Endothelial cell (in vitro differentiated cells): ENCODE data around the gene GLI3. TPM values are rescaled to one million over a fixed set of nuclear protein-coding genes. Genes with fewer than 3 reads are reported as not detected.

ENCODE experiments used
- DNase-seq: peaks from one replicate; pipeline ENCODE4 v3.0.0; 2021; ENCODE audit warnings: low spot score
- H3K27ac Mint-ChIP-seq: one replicate; pipeline ENCODE4 v1.8.0; 2021; ENCODE audit warnings: mixed read lengths, inconsistent platforms; ENCODE audit not compliant: unreplicated experiment
- H3K27me3 Mint-ChIP-seq: one replicate; pipeline ENCODE4 v1.8.0; 2021; ENCODE audit warnings: mild to moderate bottlenecking, moderate library complexity, mixed read lengths, inconsistent platforms; ENCODE audit not compliant: unreplicated experiment
- H3K36me3 Mint-ChIP-seq: one replicate; pipeline ENCODE4 v1.8.0; 2021; ENCODE audit warnings: mild to moderate bottlenecking, low read depth, mixed read lengths, inconsistent platforms; ENCODE audit not compliant: unreplicated experiment
- H3K4me1 Mint-ChIP-seq: one replicate; pipeline ENCODE4 v1.8.0; 2021; ENCODE audit warnings: mild to moderate bottlenecking, mixed read lengths, inconsistent platforms; ENCODE audit not compliant: unreplicated experiment
- H3K4me3 Mint-ChIP-seq: one replicate; pipeline ENCODE4 v1.8.0; 2021; ENCODE audit warnings: mild to moderate bottlenecking, mixed read lengths, inconsistent platforms; ENCODE audit not compliant: unreplicated experiment
- H3K9me3 Mint-ChIP-seq: one replicate; pipeline ENCODE4 v1.8.0; 2021; ENCODE audit warnings: mixed read lengths, inconsistent platforms; ENCODE audit not compliant: unreplicated experiment
- total RNA-seq: library from RNA; stranded (reverse); fragmentation: NEBNext Ultra II Directional; extraction: Animal tissue kit (Norgen Biotek cat#: 25700); gene quantifications from one replicate; pipeline ENCODE4 v1.2.1, GENCODE V29; 2021; ENCODE audit not compliant: unreplicated experiment
- TF ChIP-seq, protein P1 (sequence below): fragments of 200-600 bp; sonication (generic); IDR thresholded peaks from one replicate; pipeline ENCODE4 v1.5.0; 2021; ENCODE audit warnings: antibody characterized with exemption; ENCODE audit not compliant: unreplicated experiment

GLI3 gene
- total RNA-seq, 1 donor from 2014 or later, result 24.9 TPM

DNA sequence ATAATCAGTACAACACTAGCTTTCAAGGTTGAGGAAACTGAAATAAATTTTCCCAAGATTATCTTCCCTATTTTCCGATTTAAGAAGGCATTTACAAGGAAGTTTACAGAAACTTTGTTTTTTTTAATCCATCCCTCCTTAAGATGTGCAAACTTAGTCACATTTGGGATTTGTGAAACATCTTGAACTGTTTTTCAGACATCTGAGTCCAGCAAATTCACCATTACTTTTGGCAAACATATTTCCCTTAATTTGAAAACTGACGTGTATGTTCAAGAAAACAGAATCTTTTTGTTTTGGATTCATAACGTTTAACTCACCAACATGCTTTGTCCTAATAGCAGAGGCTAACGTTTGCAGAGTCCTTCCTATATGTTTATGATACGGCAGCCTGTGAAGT, 19.5 kb downstream of the GLI3 start:
- H3K4me3 Mint-ChIP-seq, result no peak overlapping the region
- no peaks in the 10 kb centered on the region for H3K36me3 Mint-ChIP-seq
- no peak for DNase-seq
- peaks cover 1% of the 10 kb centered on the region for H3K27me3 Mint-ChIP-seq
- no peaks in the 10 kb centered on the region for H3K9me3 Mint-ChIP-seq
- TF ChIP-seq, protein P1, sequence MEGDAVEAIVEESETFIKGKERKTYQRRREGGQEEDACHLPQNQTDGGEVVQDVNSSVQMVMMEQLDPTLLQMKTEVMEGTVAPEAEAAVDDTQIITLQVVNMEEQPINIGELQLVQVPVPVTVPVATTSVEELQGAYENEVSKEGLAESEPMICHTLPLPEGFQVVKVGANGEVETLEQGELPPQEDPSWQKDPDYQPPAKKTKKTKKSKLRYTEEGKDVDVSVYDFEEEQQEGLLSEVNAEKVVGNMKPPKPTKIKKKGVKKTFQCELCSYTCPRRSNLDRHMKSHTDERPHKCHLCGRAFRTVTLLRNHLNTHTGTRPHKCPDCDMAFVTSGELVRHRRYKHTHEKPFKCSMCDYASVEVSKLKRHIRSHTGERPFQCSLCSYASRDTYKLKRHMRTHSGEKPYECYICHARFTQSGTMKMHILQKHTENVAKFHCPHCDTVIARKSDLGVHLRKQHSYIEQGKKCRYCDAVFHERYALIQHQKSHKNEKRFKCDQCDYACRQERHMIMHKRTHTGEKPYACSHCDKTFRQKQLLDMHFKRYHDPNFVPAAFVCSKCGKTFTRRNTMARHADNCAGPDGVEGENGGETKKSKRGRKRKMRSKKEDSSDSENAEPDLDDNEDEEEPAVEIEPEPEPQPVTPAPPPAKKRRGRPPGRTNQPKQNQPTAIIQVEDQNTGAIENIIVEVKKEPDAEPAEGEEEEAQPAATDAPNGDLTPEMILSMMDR, result no peak
- no peak overlapping the region for H3K27ac Mint-ChIP-seq
- H3K4me1 Mint-ChIP-seq, result peaks cover 19% of the 10 kb centered on the region

DNA sequence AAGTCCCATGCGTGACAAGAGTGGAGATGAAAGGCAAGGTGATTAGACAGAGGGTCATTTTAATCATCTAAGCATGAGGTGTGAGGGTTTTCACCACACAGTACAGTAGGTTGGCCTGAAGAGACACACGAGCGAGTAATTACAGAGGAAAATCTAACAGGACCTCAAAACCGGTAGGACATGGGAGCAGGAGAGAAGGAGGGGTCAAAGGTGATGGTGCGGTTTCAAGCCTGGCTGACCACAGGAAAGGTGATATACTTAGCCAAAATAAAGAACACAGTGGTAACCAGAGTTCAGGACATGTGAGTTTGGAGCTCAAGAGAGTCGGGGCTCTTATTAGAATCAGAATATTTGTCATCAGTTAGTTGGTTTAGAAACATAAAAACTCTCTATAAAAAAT, 20.0 kb downstream of the GLI3 start:
- Mint-ChIP-seq H3K27ac (no peak overlapping the region), H3K36me3 (no peaks in the 10 kb centered on the region), H3K27me3 (peaks cover 1% of the 10 kb centered on the region), H3K4me1 (peaks cover 18% of the 10 kb centered on the region), H3K9me3 (no peaks in the 10 kb centered on the region), H3K4me3 (no peak overlapping the region)
- TF ChIP-seq, protein P1, result no peak
- DNase-seq, result no peak

- H3K27ac Mint-ChIP-seq, result no peak overlapping the region
- no peaks in the 10 kb centered on the region for H3K36me3 Mint-ChIP-seq
Measured at GRCh38 chr7:42214060-42214679, 22.8 kb downstream of the GLI3 start.

DNA sequence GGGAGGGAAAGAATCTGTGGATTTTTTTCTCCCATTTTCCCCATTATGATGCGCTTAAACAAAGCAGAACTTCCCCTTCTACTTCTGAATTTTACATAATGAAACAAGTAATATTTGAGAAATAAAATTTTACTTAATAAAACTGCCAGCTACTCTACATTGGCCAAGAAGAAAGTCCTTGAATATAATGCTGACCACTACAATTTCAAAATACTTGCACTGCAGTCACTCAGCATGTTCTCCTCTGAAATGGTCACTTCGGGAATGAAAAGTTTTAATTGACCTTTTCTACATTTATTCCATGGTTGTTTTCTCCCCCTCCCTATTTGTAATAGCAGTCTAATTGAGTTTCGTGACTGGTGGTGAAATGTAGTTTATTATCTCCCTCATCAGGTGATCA, 23.9 kb downstream of the GLI3 start:
- Mint-ChIP-seq H3K4me3 (no peak overlapping the region), H3K27me3 (peaks cover 1% of the 10 kb centered on the region), H3K4me1 (peaks cover 9% of the 10 kb centered on the region), H3K9me3 (no peaks in the 10 kb centered on the region), H3K36me3 (no peaks in the 10 kb centered on the region), H3K27ac (no peak overlapping the region)
- DNase-seq, result no peak
- TF ChIP-seq, protein P1, result no peak

More at GRCh38 chr7:42214060-42214679, 22.8 kb downstream of the GLI3 start:
- peaks cover 9% of the 10 kb centered on the region for H3K4me1 Mint-ChIP-seq
- DNase-seq, result no peak
- no peaks in the 10 kb centered on the region for H3K9me3 Mint-ChIP-seq
- peaks cover 1% of the 10 kb centered on the region for H3K27me3 Mint-ChIP-seq
- no peak overlapping the region for H3K4me3 Mint-ChIP-seq
- TF ChIP-seq, protein P1, result no peak

- DNase-seq, result no peak
Measured at GRCh38 chr7:42212541-42213090, 24.4 kb downstream of the GLI3 start.

More at GRCh38 chr7:42212541-42213090, 24.4 kb downstream of the GLI3 start:
- H3K4me1 Mint-ChIP-seq, result peaks cover 9% of the 10 kb centered on the region
- TF ChIP-seq, protein P1, result no peak
- no peak overlapping the region for H3K27ac Mint-ChIP-seq
- H3K4me3 Mint-ChIP-seq, result no peak overlapping the region
- H3K36me3 Mint-ChIP-seq, result no peaks in the 10 kb centered on the region
- H3K27me3 Mint-ChIP-seq, result peaks cover 1% of the 10 kb centered on the region
- no peaks in the 10 kb centered on the region for H3K9me3 Mint-ChIP-seq
